Measurements from ENCODE around the gene PTGIS.

GRCh38 chr20:49477200-49477599 lies 90.7 kb downstream of the PTGIS start:
- TF ChIP-seq CTCF (IDR thresholded peaks at IDR 0.05) (no peak), POLR2A (IDR thresholded peaks at IDR 0.05) (no peak)

All from Peyer's patch (tissue), 4 donors.